GM12872 (cell line): ENCODE measurements around the gene TTC28.

ENCODE experiments used
- CTCF ChIP-seq: IDR thresholded peaks from 3 replicates; pipeline ENCODE4 v1.5.1; 2011; ENCODE audit warnings: low read depth, mild to moderate bottlenecking, low read length, moderate library complexity; ENCODE audit not compliant: insufficient read depth

Gene TTC28

GRCh38 chr22:28585324-28585723, 94.3 kb downstream of the TTC28 start:
- no peak for TF ChIP-seq CTCF

- no peak for TF ChIP-seq CTCF
These were observed 96.8 kb downstream of the TTC28 start for GRCh38 chr22:28582806-28583205.

- TF ChIP-seq CTCF, result no peak
These were observed 98.6 kb downstream of the TTC28 start for GRCh38 chr22:28581016-28581415.

- TF ChIP-seq CTCF, result no peak
These were observed 103.5 kb downstream of the TTC28 start for GRCh38 chr22:28576162-28576561.

GRCh38 chr22:28574159-28574788, 105.4 kb downstream of the TTC28 start:
- no peak for TF ChIP-seq CTCF

GRCh38 chr22:28570696-28571373, 108.8 kb downstream of the TTC28 start:
- TF ChIP-seq CTCF, result no peak

- no peak for TF ChIP-seq CTCF
These were observed 111.5 kb downstream of the TTC28 start for GRCh38 chr22:28568099-28568498.
